PC-9 (cell line): Measurements from ENCODE around the gene RPL41. TPM values are rescaled to one million over a fixed set of nuclear protein-coding genes. Genes with fewer than 3 reads are reported as not detected.
A peak's percentile ranks its signal among the peaks of the same experiment; 100 is the strongest.

Experiments used
- BruUV-seq: library from RNA; stranded (reverse); fragments of 400-500 nt; replicated peaks from 2 replicates; lab custom pipeline; 2021; lab: Mats Ljungman, UMichigan
- CTCF ChIA-PET: fragments of 300-600 bp; sonication (Branson Sonifier 250); formaldehyde crosslinking; loops from one replicate; lab custom pipeline; 2022; ENCODE audit warnings: antibody characterized with exemption; lab: Charles Lee
- POLR2A ChIA-PET: fragments of 300-600 bp; sonication (Branson Sonifier 250); formaldehyde crosslinking; loops from one replicate; lab custom pipeline; 2022; ENCODE audit warnings: antibody characterized with exemption; ENCODE audit not compliant: unreplicated experiment; lab: Charles Lee
- DNase-seq, 2 experiments: peaks; one replicate each; pipeline versions ENCODE4 v3.0.0 to v3.0.0-alpha.2; 2015 to 2022; ENCODE audit warnings: mixed read lengths in 1 of 2
- H2AFZ ChIP-seq: fragments of 200-600 bp; sonication (generic); 2 replicates; pipeline ENCODE4 v1.8.1; 2017; ENCODE audit warnings: antibody characterized with exemption
- H3F3A ChIP-seq: fragments of 200-600 bp; sonication (generic); 2 replicates; pipeline ENCODE4 v1.8.1; 2017; ENCODE audit warnings: antibody characterized with exemption, mild to moderate bottlenecking, low read depth; ENCODE audit not compliant: insufficient read depth
- H3K27ac ChIP-seq: fragments of 200-600 bp; sonication (generic); 2 replicates; pipeline ENCODE4 v1.6.1; 2016; ENCODE audit warnings: mixed run types
- H3K27me3 ChIP-seq: fragments of 200-600 bp; sonication (generic); 2 replicates; pipeline ENCODE4 v1.6.1; 2016; ENCODE audit warnings: low read depth, mixed run types; ENCODE audit not compliant: insufficient read depth
- H3K36me3 ChIP-seq: fragments of 200-600 bp; sonication (generic); 2 replicates; pipeline ENCODE4 v1.6.1; 2016; ENCODE audit warnings: low read depth, mixed run types
- H3K4me1 ChIP-seq: fragments of 200-600 bp; sonication (generic); replicated peaks from 2 replicates; pipeline ENCODE4 v1.6.1; 2016; ENCODE audit warnings: mixed run types; ENCODE audit not compliant: insufficient read depth
- H3K4me2 ChIP-seq: fragments of 200-600 bp; sonication (generic); 2 replicates; pipeline ENCODE4 v1.6.1; 2017; ENCODE audit warnings: mixed run types
- H3K4me3 ChIP-seq: fragments of 200-600 bp; sonication (generic); 2 replicates; pipeline ENCODE4 v1.6.1; 2016; ENCODE audit warnings: mixed run types
- H3K79me2 ChIP-seq: fragments of 200-600 bp; sonication (generic); 2 replicates; pipeline ENCODE4 v1.6.1; 2017; ENCODE audit warnings: low read depth, mixed run types
- H3K9me2 ChIP-seq: fragments of 200-600 bp; sonication (generic); 2 replicates; pipeline ENCODE4 v1.8.1; 2017; ENCODE audit warnings: mild to moderate bottlenecking; ENCODE audit not compliant: insufficient read depth
- H3K9me3 ChIP-seq: fragments of 200-600 bp; sonication (generic); 2 replicates; pipeline ENCODE4 v1.8.1; 2016; ENCODE audit warnings: low read depth; ENCODE audit not compliant: insufficient read depth
- H4K20me1 ChIP-seq: fragments of 200-600 bp; sonication (generic); 2 replicates; pipeline ENCODE4 v1.8.1; 2017; ENCODE audit not compliant: insufficient read depth
- CTCF ChIP-seq: fragments of 200-600 bp; sonication (generic); conservative IDR thresholded peaks from 2 replicates; pipeline ENCODE4 v1.6.1; 2017; ENCODE audit warnings: mixed run types, antibody characterized with exemption, mild to moderate bottlenecking, moderate library complexity
- EZH2 ChIP-seq: fragments of 200-600 bp; sonication (generic); IDR thresholded peaks from 2 replicates; pipeline ENCODE4 v1.8.0; 2017; ENCODE audit warnings: antibody characterized with exemption, low read depth
- intact Hi-C: fragments of 100-400 bp; cut with micrococcal nuclease; formaldehyde crosslinking; loops from one replicate; pipeline ENCODE4 v1.10.0; 2022; ENCODE audit not compliant: unreplicated experiment
- total RNA-seq: library from RNA; stranded (reverse); gene quantifications from 2 replicates; pipeline ENCODE4 v1.2.3, GENCODE V29; 2021

Gene RPL41
- total RNA-seq, 1 experiment from 2014 or later: 3,423 TPM

- Histone ChIP-seq H3K4me3 (peak within 1 kb of the TSS; percentile 97), H2AFZ (peak within 1 kb of the TSS; percentile 93), H3K36me3 (peaks cover 35% of the 10 kb centered on the region), H3K9me2 (no peaks in the 10 kb centered on the region), H3K4me1 (peaks cover 25% of the 10 kb centered on the region), H4K20me1 (peaks cover 15% of the 10 kb centered on the region), H3K9me3 (no peaks in the 10 kb centered on the region), H3K4me2 (peak within 1 kb of the TSS; percentile 96), H3K27ac (peak within 1 kb of the TSS; percentile 50), H3F3A (peaks cover 68% of the 10 kb centered on the region), H3K27me3 (no peaks in the 10 kb centered on the region), H3K79me2 (peaks cover 43% of the 10 kb centered on the region)
- ChIA-PET POLR2A (interaction anchor here (0.5 to 0.9 kb wide), 7 partner anchors 12 to 256 kb away, joined by 3 to 5 read pairs (median 3); partner anchors contain the start of genes RPL41, STAT2, SUOX and ZC3H10), CTCF (interaction anchor here (0.6 to 2.3 kb wide), 3 partner anchors 14 to 1109 kb away, joined by 8 to 13 read pairs (median 13); partner anchors contain the start of genes SMARCC2 and ZC3H10)
- no TSS peak for BruUV-seq
- TF ChIP-seq EZH2 (no peak), CTCF (no peak)
- intact Hi-C loops: loop anchor here (1.0 to 2.0 kb wide), 4 partner anchors 14 to 345 kb away; partner anchors contain the start of genes SUOX, TIMELESS and ZC3H10
- peak; percentile 97 to 98 for DNase-seq
Observed at GRCh38 chr12:56104109-56104814, 12.2 kb upstream of the RPL41 start, which contains the start of gene PA2G4. Gene PA2G4 (plus strand): TSS chr12:56104559. CDS start chr12:56104738, 179 bp downstream.

GRCh38 chr12:56104815-56105608, 11.4 kb upstream of the RPL41 start:
- no peak for TF ChIP-seq CTCF
- no peak for TF ChIP-seq EZH2
- Histone ChIP-seq H3K9me3 (no peaks in the 10 kb centered on the region), H4K20me1 (peaks cover 15% of the 10 kb centered on the region), H3K36me3 (peaks cover 33% of the 10 kb centered on the region), H3K27me3 (no peaks in the 10 kb centered on the region), H3K4me1 (peaks cover 25% of the 10 kb centered on the region), H3K79me2 (peaks cover 43% of the 10 kb centered on the region), H2AFZ (peak overlapping the region; percentile 93), H3K27ac (peak overlapping the region; percentile 50), H3F3A (peaks cover 71% of the 10 kb centered on the region), H3K4me3 (peak overlapping the region; percentile 97), H3K4me2 (peak overlapping the region; percentile 96), H3K9me2 (no peaks in the 10 kb centered on the region)
- CTCF ChIA-PET: interaction anchor here (0.6 to 2.3 kb wide), 4 partner anchors 13 to 1108 kb away, joined by 3 to 13 read pairs (median 10); partner anchors contain the start of genes SMARCC2 and ZC3H10
- POLR2A ChIA-PET: no interaction called here
- intact Hi-C loops: loop anchor here (1.0 to 2.0 kb wide), 4 partner anchors 13 to 344 kb away; partner anchors contain the start of genes SUOX, TIMELESS and ZC3H10
- no peak for DNase-seq
- no TSS peak for BruUV-seq

DNA sequence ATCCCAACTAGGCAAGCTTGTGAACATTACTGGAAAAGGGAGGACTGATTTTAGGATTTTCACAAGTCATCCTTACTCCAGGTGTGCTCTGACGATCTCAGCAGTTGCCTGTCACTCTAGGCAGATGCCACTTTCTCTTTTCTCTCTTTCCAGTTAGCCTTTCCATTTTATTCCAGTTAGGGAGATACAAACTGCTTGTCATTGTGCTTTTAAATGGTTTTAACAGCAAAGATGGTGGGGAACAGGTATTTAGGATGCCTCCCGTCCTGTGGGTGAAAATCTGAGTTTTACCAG, 10.9 kb upstream of the RPL41 start:
- H3K36me3 ChIP-seq: peaks cover 37% of the 10 kb centered on the region
- peak overlapping the region; percentile 96 for H3K4me2 ChIP-seq
- ChIA-PET POLR2A (no interaction called here), CTCF (interaction anchor here (0.6 to 2.3 kb wide), 2 partner anchors 12 to 117 kb away, joined by 3 to 13 read pairs; partner anchors contain the start of gene ZC3H10)
- H3F3A ChIP-seq: peaks cover 76% of the 10 kb centered on the region
- intact Hi-C loops: loop anchor here (2.0 kb wide), 1 partner anchor 109 kb away; the partner anchor contains the start of gene SUOX
- H3K9me2 ChIP-seq: no peaks in the 10 kb centered on the region
- H2AFZ ChIP-seq: no peak overlapping the region
- peak overlapping the region; percentile 97 for H3K4me3 ChIP-seq
- no peaks in the 10 kb centered on the region for H3K9me3 ChIP-seq
- H3K27ac ChIP-seq: 0 out of 2 replicates have a peak overlapping the region, but pooled peaks have one; percentile 50
- H4K20me1 ChIP-seq: peaks cover 15% of the 10 kb centered on the region
- no peaks in the 10 kb centered on the region for H3K27me3 ChIP-seq
- TF ChIP-seq EZH2: no peak
- TF ChIP-seq CTCF: no peak
- no peak for DNase-seq
- peaks cover 25% of the 10 kb centered on the region for H3K4me1 ChIP-seq
- TSS peak; percentile 24 for BruUV-seq
- H3K79me2 ChIP-seq: peaks cover 43% of the 10 kb centered on the region
